Thyroid gland (tissue), 4 donors: ENCODE results near the gene COL9A1. TPM values are rescaled to one million over a fixed set of nuclear protein-coding genes. Genes with fewer than 3 reads are reported as not detected.

ENCODE experiments used
- DNase-seq, 2 donors: peaks; one replicate each; pipeline ENCODE4 v3.0.0-alpha.2; 2019
- H3K27ac ChIP-seq, 3 donors: fragments of 200-600 bp; sonication (generic); 1 replicate in 2 of 3; 2 replicates in 1 of 3; pipeline ENCODE4 v1.5.1; 2016 to 2019; ENCODE audit warnings: mild to moderate bottlenecking in 1 of 3, moderate library complexity in 1 of 3
- H3K27me3 ChIP-seq: fragments of 200-600 bp; sonication (generic); one replicate; pipeline ENCODE4 v1.5.1; 2019
- H3K36me3 ChIP-seq, 2 donors: fragments of 200-600 bp; sonication (generic); one replicate each; pipeline ENCODE4 v1.5.1; 2016 to 2019
- H3K4me1 ChIP-seq, 2 donors: fragments of 200-600 bp; sonication (generic); one replicate each; pipeline ENCODE4 v1.5.1; 2017 to 2019
- H3K4me3 ChIP-seq, 3 donors: fragments of 200-600 bp; sonication (generic); replicated peaks in 1 of 3; 1 replicate in 2 of 3; 2 replicates in 1 of 3; pipeline ENCODE4 v1.5.1; 2016; ENCODE audit warnings: mild to moderate bottlenecking in 1 of 3
- H3K9me3 ChIP-seq: fragments of 200-600 bp; sonication (generic); one replicate; pipeline ENCODE4 v1.5.1; 2017
- POLR2A ChIP-seq, 2 donors: fragments of 450-650 bp; IDR thresholded peaks; one replicate each; pipeline ENCODE4 v1.6.1; 2017; ENCODE audit warnings: antibody characterized with exemption in 2 of 2, mild to moderate bottlenecking in 2 of 2, moderate library complexity in 1 of 2
- WGBS, 2 donors: methylation state at CpG; one replicate each; pipeline ENCODE4 v1.1.5; 2017; 5-methylcytosine and 5-hydroxymethylcytosine counted together
- intact Hi-C: fragments of 100-400 bp; cut with DNase I; formaldehyde crosslinking; loops from one replicate; pipeline ENCODE4 v1.15.1; 2023
- total RNA-seq, 4 donors: library from RNA; depleted of rRNA; stranded (reverse); fragments of >200 nt; gene quantifications; one replicate each; pipeline ENCODE4 v1.2.3, GENCODE V29; 2016
- TF ChIP-seq, protein P1 (sequence below), 6 experiments: fragments of 200-600 bp in 3 of 6; fragments of 450-650 bp in 3 of 6; sonication (generic) in 3 of 6; IDR thresholded peaks; one replicate each; pipeline ENCODE4 v1.5.1; 2016 to 2019; ENCODE audit warnings: antibody characterized with exemption in 6 of 6, mild to moderate bottlenecking in 2 of 6, inconsistent platforms in 1 of 6, moderate library complexity in 1 of 6

COL9A1 gene
- total RNA-seq, 4 donors from 2014 or later = 0.33 TPM; not detected in 2

DNA sequence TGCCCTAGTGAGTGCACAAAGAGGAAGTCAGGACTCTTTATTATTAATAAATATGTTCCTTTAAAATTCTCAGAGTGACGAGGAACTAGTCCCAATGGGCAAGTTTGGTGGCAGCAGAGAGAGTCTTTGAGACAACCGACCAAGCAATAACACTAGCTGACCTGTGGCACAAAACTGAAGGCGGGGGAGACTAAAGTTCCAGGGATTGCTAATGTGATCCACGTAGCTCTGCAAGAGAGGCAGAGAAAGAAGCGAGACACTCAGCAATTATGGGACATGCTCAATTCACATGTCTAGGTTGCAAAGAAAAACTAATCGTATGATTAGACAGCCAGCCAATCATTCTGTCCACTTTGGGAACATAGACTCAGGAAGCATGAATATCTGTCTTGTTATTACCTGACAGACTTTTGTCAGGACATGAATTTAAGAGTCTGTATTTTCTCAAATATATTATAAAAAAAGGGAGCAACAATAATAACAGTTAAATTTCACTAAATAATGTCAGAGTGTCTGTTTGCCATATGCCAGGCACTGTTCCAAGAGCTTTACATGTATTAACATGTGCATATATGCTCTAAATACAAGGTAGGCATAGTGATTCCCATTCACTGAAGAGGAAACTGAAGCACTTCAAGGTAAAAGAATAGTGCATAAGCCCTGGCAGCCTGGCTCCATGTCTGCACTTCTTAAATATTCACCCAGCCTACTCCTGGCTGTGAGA lies 81.0 kb downstream of the COL9A1 start:
- intact Hi-C loops = no loop called here
- H3K4me3 ChIP-seq = no peak overlapping the region
- H3K36me3 ChIP-seq = no peaks in the 10 kb centered on the region
- no peaks in the 10 kb centered on the region for H3K27me3 ChIP-seq
- DNase-seq = no peak
- H3K27ac ChIP-seq = no peak overlapping the region
- 73 to 80% methylated on average over 6 of the region's 6 CpGs for WGBS, 2 donors
- TF ChIP-seq POLR2A (IDR thresholded peaks at IDR 0.05) = no peak
- TF ChIP-seq, protein P1, sequence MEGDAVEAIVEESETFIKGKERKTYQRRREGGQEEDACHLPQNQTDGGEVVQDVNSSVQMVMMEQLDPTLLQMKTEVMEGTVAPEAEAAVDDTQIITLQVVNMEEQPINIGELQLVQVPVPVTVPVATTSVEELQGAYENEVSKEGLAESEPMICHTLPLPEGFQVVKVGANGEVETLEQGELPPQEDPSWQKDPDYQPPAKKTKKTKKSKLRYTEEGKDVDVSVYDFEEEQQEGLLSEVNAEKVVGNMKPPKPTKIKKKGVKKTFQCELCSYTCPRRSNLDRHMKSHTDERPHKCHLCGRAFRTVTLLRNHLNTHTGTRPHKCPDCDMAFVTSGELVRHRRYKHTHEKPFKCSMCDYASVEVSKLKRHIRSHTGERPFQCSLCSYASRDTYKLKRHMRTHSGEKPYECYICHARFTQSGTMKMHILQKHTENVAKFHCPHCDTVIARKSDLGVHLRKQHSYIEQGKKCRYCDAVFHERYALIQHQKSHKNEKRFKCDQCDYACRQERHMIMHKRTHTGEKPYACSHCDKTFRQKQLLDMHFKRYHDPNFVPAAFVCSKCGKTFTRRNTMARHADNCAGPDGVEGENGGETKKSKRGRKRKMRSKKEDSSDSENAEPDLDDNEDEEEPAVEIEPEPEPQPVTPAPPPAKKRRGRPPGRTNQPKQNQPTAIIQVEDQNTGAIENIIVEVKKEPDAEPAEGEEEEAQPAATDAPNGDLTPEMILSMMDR (IDR thresholded peaks at IDR 0.05) = no peak
- H3K9me3 ChIP-seq = no peaks in the 10 kb centered on the region
- no peaks in the 10 kb centered on the region for H3K4me1 ChIP-seq

DNA sequence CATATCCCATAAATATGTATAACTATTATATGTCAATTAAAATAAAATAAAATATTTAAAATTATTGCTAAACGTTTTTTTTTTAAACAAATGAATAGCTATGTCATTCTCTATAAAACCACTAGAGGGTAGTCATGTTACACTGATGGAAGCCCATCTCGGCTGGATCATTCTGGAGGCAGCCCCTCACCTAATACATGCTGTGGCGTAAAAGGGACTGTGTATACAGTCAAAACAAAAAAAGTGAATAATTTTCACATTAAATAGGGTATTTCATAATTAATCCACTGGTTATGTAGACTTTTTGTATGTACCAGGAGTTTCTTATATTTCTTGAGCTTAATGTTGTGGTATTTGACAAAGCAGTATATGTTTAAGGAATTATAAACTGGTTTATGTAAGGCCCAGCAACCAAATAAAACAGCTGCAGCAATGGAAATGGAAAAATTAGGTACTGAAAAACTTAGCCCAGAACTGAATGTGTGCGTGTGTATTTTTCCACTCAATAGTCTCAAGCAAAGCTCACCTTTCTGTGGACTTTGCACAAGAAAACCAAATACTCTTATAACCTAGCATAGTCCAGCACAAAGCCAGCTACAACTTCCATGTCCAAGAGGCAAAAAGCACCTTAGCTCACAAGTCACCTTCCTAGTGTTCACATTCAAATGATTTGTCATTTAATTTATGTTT lies 81.7 kb downstream of the COL9A1 start:
- Histone ChIP-seq H3K36me3 (no peaks in the 10 kb centered on the region), H3K27me3 (no peaks in the 10 kb centered on the region), H3K4me1 (no peaks in the 10 kb centered on the region), H3K9me3 (no peaks in the 10 kb centered on the region), H3K4me3 (no peak overlapping the region), H3K27ac (no peak overlapping the region)
- intact Hi-C loops = no loop called here
- no peak for TF ChIP-seq POLR2A (IDR thresholded peaks at IDR 0.05)
- TF ChIP-seq, protein P1 (IDR thresholded peaks at IDR 0.05) = peak in 5 of 6 experiments; percentile 43 to 75 (median 63)
- 12 to 18% methylated on average over 4 of the region's 4 CpGs for WGBS, 2 donors
- peak; percentile 7 to 11 for DNase-seq

DNA sequence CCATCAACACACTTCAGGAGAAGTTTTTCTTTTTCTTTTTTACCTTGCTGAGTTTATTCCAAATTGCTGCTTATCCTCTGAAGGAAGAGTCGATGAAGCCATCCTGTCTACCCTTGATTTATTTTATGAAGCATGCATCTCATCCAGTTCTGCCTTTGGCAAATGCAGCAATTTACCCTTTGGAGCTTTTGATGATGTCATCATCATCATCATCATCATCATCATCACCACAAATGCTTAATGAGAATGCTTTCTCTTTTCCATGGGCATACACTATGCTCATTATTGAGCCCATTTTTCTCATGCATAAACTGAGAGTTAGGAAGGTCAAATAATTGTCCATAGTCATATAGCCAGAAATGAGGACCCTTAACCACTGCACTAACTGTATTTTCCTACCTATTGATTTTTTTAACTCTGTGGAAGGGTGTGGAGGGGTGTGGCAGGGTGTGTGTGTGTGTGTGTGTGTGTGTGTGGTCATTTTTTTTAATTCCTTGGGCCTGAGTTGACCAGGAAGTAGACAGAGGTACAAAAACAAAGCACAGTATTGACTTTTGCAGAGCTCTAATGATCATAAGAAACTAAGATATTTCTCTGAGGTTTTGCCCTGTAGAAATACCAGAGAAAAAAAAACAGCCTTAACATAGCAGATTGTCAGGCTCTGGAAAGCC lies 82.8 kb downstream of the COL9A1 start:
- no peak overlapping the region for H3K27ac ChIP-seq
- H3K4me3 ChIP-seq = no peak overlapping the region
- intact Hi-C loops = no loop called here
- whole genome bisulfite sequencing, 2 donors = 89 to 91% methylated on average over 1 of the region's 1 CpG
- no peak for DNase-seq
- no peaks in the 10 kb centered on the region for H3K9me3 ChIP-seq
- no peaks in the 10 kb centered on the region for H3K36me3 ChIP-seq
- H3K27me3 ChIP-seq = no peaks in the 10 kb centered on the region
- TF ChIP-seq POLR2A (IDR thresholded peaks at IDR 0.05) = no peak
- no peaks in the 10 kb centered on the region for H3K4me1 ChIP-seq

DNA sequence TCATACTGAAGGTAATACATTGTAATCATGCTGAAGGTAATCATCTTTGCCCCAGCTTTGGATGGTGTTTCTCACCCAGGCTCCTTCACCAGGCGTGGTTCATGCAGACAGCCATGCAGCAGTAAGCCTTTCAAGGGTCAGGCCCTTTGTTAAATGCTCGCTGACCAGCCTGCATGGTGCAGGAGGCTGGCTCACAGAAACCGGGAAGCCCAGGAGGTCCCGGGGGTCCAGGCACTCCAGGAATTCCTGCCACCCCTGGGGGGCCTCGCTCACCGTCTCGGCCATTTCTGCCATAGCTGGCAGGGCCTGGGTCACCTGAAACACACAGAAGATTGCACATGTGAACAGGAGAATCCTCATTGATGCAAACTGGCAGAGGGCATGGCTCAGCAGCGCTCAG lies 86.1 kb downstream of the COL9A1 start:
- H3K4me3 ChIP-seq = no peak overlapping the region
- intact Hi-C loops = no loop called here
- no peaks in the 10 kb centered on the region for H3K9me3 ChIP-seq
- no peak for DNase-seq
- no peaks in the 10 kb centered on the region for H3K4me1 ChIP-seq
- no peaks in the 10 kb centered on the region for H3K36me3 ChIP-seq
- WGBS, 2 donors = 54 to 61% methylated on average over 8 of the region's 8 CpGs
- no peaks in the 10 kb centered on the region for H3K27me3 ChIP-seq
- TF ChIP-seq, protein P1 (IDR thresholded peaks at IDR 0.05) = no peak
- TF ChIP-seq POLR2A (IDR thresholded peaks at IDR 0.05) = no peak
- no peak overlapping the region for H3K27ac ChIP-seq

DNA sequence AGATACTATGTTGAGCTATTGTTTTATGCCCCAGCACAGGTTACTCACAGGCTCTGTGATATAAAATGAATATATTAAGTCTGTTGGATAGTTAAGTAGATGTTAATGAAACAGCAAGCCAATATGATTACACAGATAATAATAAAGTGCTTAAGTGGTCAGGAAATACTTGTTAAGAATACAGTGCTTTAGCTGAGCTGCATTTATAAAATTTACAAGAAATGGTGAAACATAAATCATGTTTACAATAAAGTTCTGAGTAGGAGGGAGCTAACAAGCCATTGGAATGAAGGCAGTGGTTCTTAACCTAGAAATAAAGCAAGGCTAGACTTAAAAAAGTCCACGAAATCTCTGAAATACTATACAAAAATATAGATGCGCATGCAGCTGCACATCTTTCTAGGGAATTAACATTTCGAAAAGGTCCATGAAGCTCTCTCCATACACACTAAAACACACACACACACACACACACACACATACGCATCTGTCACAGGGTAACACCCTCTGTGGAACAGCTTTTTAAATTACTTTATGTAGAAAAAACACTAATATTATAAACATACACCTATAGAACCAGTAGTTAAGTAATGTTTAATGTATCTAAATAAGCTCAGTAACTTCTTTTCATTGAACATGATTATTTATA lies 87.3 kb downstream of the COL9A1 start:
- WGBS, 2 donors = 89% methylated on average over 4 of the region's 4 CpGs
- intact Hi-C loops = no loop called here
- no peak for DNase-seq

More for the DNA sequence above, 87.3 kb downstream of the COL9A1 start:
- H3K27me3 ChIP-seq = no peaks in the 10 kb centered on the region
- H3K4me1 ChIP-seq = no peaks in the 10 kb centered on the region
- TF ChIP-seq POLR2A (IDR thresholded peaks at IDR 0.05) = no peak
- TF ChIP-seq, protein P1 (IDR thresholded peaks at IDR 0.05) = no peak
- H3K9me3 ChIP-seq = no peaks in the 10 kb centered on the region
- H3K36me3 ChIP-seq = no peaks in the 10 kb centered on the region
- no peak overlapping the region for H3K27ac ChIP-seq
- no peak overlapping the region for H3K4me3 ChIP-seq
